ENCODE data around the gene GUK1.

GUK1 gene

DNA sequence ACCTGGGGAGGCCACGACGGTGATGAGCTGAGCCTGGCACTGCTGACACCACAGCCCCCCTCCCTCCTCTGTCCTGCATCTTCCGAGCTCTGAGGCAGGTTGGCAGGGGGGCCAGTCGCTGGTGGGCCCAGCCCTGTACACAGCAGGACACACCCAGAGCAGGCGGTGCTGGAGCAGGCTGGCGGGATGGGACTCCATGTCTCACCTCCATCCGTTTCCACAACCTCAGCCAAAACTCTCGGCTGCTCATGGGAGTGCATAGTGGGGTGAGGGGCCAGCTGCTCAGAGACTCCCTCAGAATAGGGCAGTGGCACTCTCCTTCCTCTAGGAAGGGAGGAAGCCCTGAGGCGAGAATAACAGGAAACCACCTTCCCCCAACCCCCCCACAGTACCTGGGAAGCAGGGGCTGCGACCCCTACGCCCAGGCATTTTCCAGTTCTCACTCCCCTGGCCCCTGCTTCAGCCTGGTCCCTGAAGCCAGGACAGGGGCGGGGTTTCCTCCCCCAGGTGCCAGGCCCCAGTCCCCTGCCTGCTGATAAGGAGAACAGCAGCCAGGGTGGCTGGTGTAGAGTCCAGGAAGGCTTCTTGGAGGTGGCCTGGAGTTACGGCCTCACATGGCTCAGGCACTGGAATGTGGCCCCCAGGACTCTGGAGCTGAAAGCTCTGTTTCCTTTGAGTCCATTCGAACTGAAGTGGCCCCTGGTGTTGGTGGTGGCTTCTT, 22.4 kb downstream of the GUK1 start:
- H3K9me3 ChIP-seq (ENCODE audit: insufficient read depth, low read length, severe bottlenecking): no peaks in the 10 kb centered on the region
- H2AFZ ChIP-seq (ENCODE audit: low read depth, low read length): no peak overlapping the region
- no peak overlapping the region for H3K4me2 ChIP-seq (ENCODE audit: insufficient read depth, low read length)
- H3K27ac ChIP-seq (ENCODE audit: low read length): no peak overlapping the region
- H3K36me3 ChIP-seq (ENCODE audit: insufficient read depth, low read length): no peaks in the 10 kb centered on the region
- peaks cover 9% of the 10 kb centered on the region for H3K79me2 ChIP-seq (ENCODE audit: insufficient read depth, low read length)
- TF ChIP-seq EZH2 (IDR thresholded peaks at IDR 0.05; ENCODE audit: borderline replicate concordance, low read depth, low read length, severe bottlenecking): no peak
- peaks cover 5% of the 10 kb centered on the region; the same call in 1 of the 2 replicates for H4K20me1 ChIP-seq (ENCODE audit: insufficient read depth, low read length)
- H3K9ac ChIP-seq (ENCODE audit: low read depth, low read length): no peak overlapping the region
- no peaks in the 10 kb centered on the region for H3K27me3 ChIP-seq (ENCODE audit: insufficient read depth, low read length, poor library complexity)
- ATAC-seq (ENCODE audit: insufficient read depth, low read depth) (no peak), DNase-seq (no peak)
- H3K4me3 ChIP-seq (ENCODE audit: low read depth in 1 of 2, low read length in 2 of 2): no peak overlapping the region
- peaks cover 23% of the 10 kb centered on the region for H3K4me1 ChIP-seq (ENCODE audit: insufficient read depth, low read length)

GRCh38 chr1:228163007-228163753, 23.1 kb downstream of the GUK1 start:
- Histone ChIP-seq H2AFZ (ENCODE audit: low read depth, low read length) (no peak overlapping the region), H3K27me3 (ENCODE audit: insufficient read depth, low read length, poor library complexity) (no peaks in the 10 kb centered on the region), H3K4me2 (ENCODE audit: insufficient read depth, low read length) (no peak overlapping the region), H3K4me1 (ENCODE audit: insufficient read depth, low read length) (peaks cover 24% of the 10 kb centered on the region), H3K4me3 (ENCODE audit: low read depth in 1 of 2, low read length in 2 of 2) (no peak overlapping the region), H3K27ac (ENCODE audit: low read length) (no peak overlapping the region), H3K9ac (ENCODE audit: low read depth, low read length) (no peak overlapping the region), H3K36me3 (ENCODE audit: insufficient read depth, low read length) (0 out of 2 replicates have a peak, but pooled peaks cover 2% of the 10 kb centered on the region), H3K9me3 (ENCODE audit: insufficient read depth, low read length, severe bottlenecking) (no peaks in the 10 kb centered on the region), H3K79me2 (ENCODE audit: insufficient read depth, low read length) (peaks cover 14% of the 10 kb centered on the region), H4K20me1 (ENCODE audit: insufficient read depth, low read length) (peaks cover 5% of the 10 kb centered on the region; the same call in 1 of the 2 replicates)
- TF ChIP-seq, protein P1, sequence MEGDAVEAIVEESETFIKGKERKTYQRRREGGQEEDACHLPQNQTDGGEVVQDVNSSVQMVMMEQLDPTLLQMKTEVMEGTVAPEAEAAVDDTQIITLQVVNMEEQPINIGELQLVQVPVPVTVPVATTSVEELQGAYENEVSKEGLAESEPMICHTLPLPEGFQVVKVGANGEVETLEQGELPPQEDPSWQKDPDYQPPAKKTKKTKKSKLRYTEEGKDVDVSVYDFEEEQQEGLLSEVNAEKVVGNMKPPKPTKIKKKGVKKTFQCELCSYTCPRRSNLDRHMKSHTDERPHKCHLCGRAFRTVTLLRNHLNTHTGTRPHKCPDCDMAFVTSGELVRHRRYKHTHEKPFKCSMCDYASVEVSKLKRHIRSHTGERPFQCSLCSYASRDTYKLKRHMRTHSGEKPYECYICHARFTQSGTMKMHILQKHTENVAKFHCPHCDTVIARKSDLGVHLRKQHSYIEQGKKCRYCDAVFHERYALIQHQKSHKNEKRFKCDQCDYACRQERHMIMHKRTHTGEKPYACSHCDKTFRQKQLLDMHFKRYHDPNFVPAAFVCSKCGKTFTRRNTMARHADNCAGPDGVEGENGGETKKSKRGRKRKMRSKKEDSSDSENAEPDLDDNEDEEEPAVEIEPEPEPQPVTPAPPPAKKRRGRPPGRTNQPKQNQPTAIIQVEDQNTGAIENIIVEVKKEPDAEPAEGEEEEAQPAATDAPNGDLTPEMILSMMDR (IDR thresholded peaks at IDR 0.05; ENCODE audit: borderline replicate concordance, extremely low read depth, low read length, poor library complexity, severe bottlenecking): no peak
- no peak for TF ChIP-seq EZH2 (IDR thresholded peaks at IDR 0.05; ENCODE audit: borderline replicate concordance, low read depth, low read length, severe bottlenecking)
- DNase-seq (no peak), ATAC-seq (ENCODE audit: insufficient read depth, low read depth) (no peak)

- Histone ChIP-seq H3K9me3 (ENCODE audit: insufficient read depth, low read length, severe bottlenecking) (no peaks in the 10 kb centered on the region), H3K4me2 (ENCODE audit: insufficient read depth, low read length) (peak overlapping the region; percentile 89), H3K4me3 (ENCODE audit: low read depth in 1 of 2, low read length in 2 of 2) (no peak overlapping the region), H4K20me1 (ENCODE audit: insufficient read depth, low read length) (peaks cover 11% of the 10 kb centered on the region; the same call in 1 of the 2 replicates), H3K36me3 (ENCODE audit: insufficient read depth, low read length) (0 out of 2 replicates have a peak, but pooled peaks cover 2% of the 10 kb centered on the region), H2AFZ (ENCODE audit: low read depth, low read length) (no peak overlapping the region), H3K27me3 (ENCODE audit: insufficient read depth, low read length, poor library complexity) (no peaks in the 10 kb centered on the region), H3K79me2 (ENCODE audit: insufficient read depth, low read length) (peaks cover 22% of the 10 kb centered on the region), H3K27ac (ENCODE audit: low read length) (peak overlapping the region; percentile 85; the same call in 1 of the 2 replicates), H3K4me1 (ENCODE audit: insufficient read depth, low read length) (peaks cover 24% of the 10 kb centered on the region), H3K9ac (ENCODE audit: low read depth, low read length) (peak overlapping the region; percentile 59)
- no peak for TF ChIP-seq EZH2 (IDR thresholded peaks at IDR 0.05; ENCODE audit: borderline replicate concordance, low read depth, low read length, severe bottlenecking)
- TF ChIP-seq, protein P1 (IDR thresholded peaks at IDR 0.05; ENCODE audit: borderline replicate concordance, extremely low read depth, low read length, poor library complexity, severe bottlenecking): no peak
- DNase-seq (no peak), ATAC-seq (ENCODE audit: insufficient read depth, low read depth) (no peak)
Observed at GRCh38 chr1:228163776-228164519, 23.9 kb downstream of the GUK1 start.
